K562 (cell line): ENCODE measurements around the gene DSE. TPM values are rescaled to one million over a fixed set of nuclear protein-coding genes. Genes with fewer than 3 reads are reported as not detected.

Source experiments
- NCOR1 ChIP-seq: fragments of 450-650 bp; IDR thresholded peaks from 2 replicates; pipeline ENCODE4 v1.6.1; 2016; ENCODE audit warnings: mild to moderate bottlenecking, moderate library complexity
- NKRF ChIP-seq: fragments of 450-650 bp; IDR thresholded peaks from 2 replicates; pipeline ENCODE4 v1.6.1; 2016; ENCODE audit warnings: borderline replicate concordance
- RERE ChIP-seq: sonication (generic); formaldehyde crosslinking; IDR thresholded peaks from 2 replicates; pipeline ENCODE4 v1.8.0; 2023; ENCODE audit warnings: missing genetic modification reagents, mild to moderate bottlenecking, borderline replicate concordance
- YBX1 ChIP-seq: fragments of 450-650 bp; IDR thresholded peaks from 2 replicates; pipeline ENCODE4 v1.7.1; 2016; ENCODE audit warnings: mild to moderate bottlenecking
- ZNF740 ChIP-seq, 3 experiments: fragments of 200-800 bp in 1 of 3; sonication (Bioruptor generic) in 1 of 3; sonication (generic) in 1 of 3; formaldehyde crosslinking in 1 of 3; IDR thresholded peaks; 2 replicates each; pipeline versions ENCODE4 v1.6.1 to v1.8.0; 2016 to 2022; ENCODE audit warnings: mild to moderate bottlenecking in 2 of 3, missing compliant biosample characterization in 2 of 3, missing genetic modification characterization in 2 of 3, missing genetic modification reagents in 1 of 3
- polyA plus RNA-seq, 8 experiments: library from polyadenylated mRNA; depleted of rRNA in 4 of 8; stranded (reverse) in 5 of 8; unstranded in 3 of 8; fragments of >200 nt; fragmentation: Nextera tagmentation in 2 of 8; fragmentation: Illumina TruSeq in 1 of 8; extraction: Ambion mirVana in 2 of 8; extraction: Trizol in 1 of 8; gene quantifications; 2 replicates each; pipeline versions ENCODE4 v1.2.1 to v1.2.3, GENCODE V29; 2011 to 2014; ENCODE audit warnings: inconsistent platforms in 1 of 8, missing spikeins in 1 of 8
- total RNA-seq, 7 experiments: library from RNA; depleted of rRNA in 6 of 7; stranded (reverse); fragments of >200 nt in 6 of 7; fragmentation: Illumina TruSeq in 2 of 7; extraction: Trizol in 2 of 7; gene quantifications; 2 replicates each; pipeline versions ENCODE4 v1.2.1 to v1.2.3, GENCODE V29; 2011 to 2021; ENCODE audit warnings: low replicate concordance in 1 of 7

DSE gene
- total and polyA plus RNA-seq, 9 of the 15 experiments (the other 6 are each of a cell fraction or from before 2014, with no cell fraction given): 0.49 to 1.7 (median 0.79) TPM

GRCh38 chr6:116326181-116326671 is 44.5 kb upstream of the DSE start (continued):
- TF ChIP-seq RERE (CRISPR knock-in tag) (no peak), YBX1 (no peak), NCOR1 (no peak), ZNF740 (CRISPR knock-in tag; IDR thresholded peaks at IDR 0.05) (no peak), ZNF740 (tag; IDR thresholded peaks at IDR 0.05) (no peak), NKRF (no peak)
